SK-N-SH (cell line): ENCODE measurements around the gene MYMK. TPM values are rescaled to one million over a fixed set of nuclear protein-coding genes. Genes with fewer than 3 reads are reported as not detected.

Experiments used
- CTCF ChIA-PET: fragments of 300-600, 350-600 bp; formaldehyde crosslinking; extraction: SDS; loops from one replicate; lab custom pipeline; 2021; lab: Yijun Ruan, JAX
- POLR2A ChIA-PET: fragments of 350-600 bp; sonication (Branson Sonifier 250); formaldehyde crosslinking; extraction: SDS; loops from one replicate; lab custom pipeline; 2020; ENCODE audit warnings: antibody characterized with exemption, inconsistent platforms; lab: Yijun Ruan, JAX
- DNase-seq: peaks from one replicate; pipeline ENCODE4 v3.0.0; 2012
- H2AFZ ChIP-seq: fragments of 200-600 bp; sonication (generic); 2 replicates; pipeline ENCODE4 v1.8.1; 2016; ENCODE audit warnings: antibody characterized with exemption, mild to moderate bottlenecking, low read depth
- H3F3A ChIP-seq: fragments of 200-600 bp; sonication (generic); replicated peaks from 2 replicates; pipeline ENCODE3; 2016; ENCODE audit warnings: antibody characterized with exemption, mild to moderate bottlenecking; ENCODE audit not compliant: insufficient read depth
- H3K27ac ChIP-seq, 2 experiments: fragments of 200-500 bp in 1 of 2; fragments of 200-600 bp in 1 of 2; sonication (Bioruptor generic) in 1 of 2; sonication (generic), shearing (Covaris generic) in 1 of 2; 2 replicates each; pipeline versions ENCODE4 v1.5.1 to v1.6.1; 2014 to 2016; ENCODE audit warnings: low read depth in 2 of 2, inconsistent platforms in 1 of 2, low read length in 1 of 2, mild to moderate bottlenecking in 1 of 2, mixed read lengths in 1 of 2
- H3K27me3 ChIP-seq: fragments of 200-600 bp; sonication (generic), shearing (Covaris generic); 2 replicates; pipeline ENCODE4 v1.6.1; 2016; ENCODE audit warnings: mixed run types; ENCODE audit not compliant: insufficient read depth
- H3K36me3 ChIP-seq, 2 experiments: fragments of 200-500 bp in 1 of 2; fragments of 200-600 bp in 1 of 2; sonication (Bioruptor generic) in 1 of 2; sonication (generic) in 1 of 2; replicated peaks in 1 of 2; 2 replicates each; pipeline versions ENCODE3 to v1.5.1; 2014 to 2016; ENCODE audit warnings: low read length in 1 of 2, mild to moderate bottlenecking in 1 of 2; ENCODE audit not compliant: insufficient read depth in 2 of 2, control insufficient read depth in 1 of 2
- H3K4me1 ChIP-seq, 2 experiments: fragments of 200-500 bp in 1 of 2; fragments of 200-600 bp in 1 of 2; sonication (Bioruptor generic) in 1 of 2; sonication (generic), shearing (Covaris generic) in 1 of 2; 2 replicates each; pipeline versions ENCODE4 v1.5.1 to v1.6.1; 2014 to 2016; ENCODE audit warnings: low read depth in 1 of 2, low read length in 1 of 2, mixed run types in 1 of 2; ENCODE audit not compliant: insufficient read depth in 2 of 2, control insufficient read depth in 1 of 2
- H3K4me2 ChIP-seq: fragments of 200-600 bp; sonication (generic), shearing (Covaris generic); 2 replicates; pipeline ENCODE4 v1.6.1; 2017; ENCODE audit warnings: mixed run types
- H3K4me3 ChIP-seq, 2 experiments: fragments of 200-500 bp in 1 of 2; fragments of 200-600 bp in 1 of 2; sonication (Bioruptor generic) in 1 of 2; sonication (generic), shearing (Covaris generic) in 1 of 2; 2 replicates each; pipeline versions ENCODE4 v1.5.1 to v1.8.1; 2014 to 2016; ENCODE audit warnings: low read depth in 2 of 2, inconsistent platforms in 1 of 2, low read length in 1 of 2, mild to moderate bottlenecking in 1 of 2, mixed read lengths in 1 of 2, moderate library complexity in 1 of 2
- H3K79me2 ChIP-seq: fragments of 200-600 bp; sonication (generic); 2 replicates; pipeline ENCODE4 v1.8.1; 2017; ENCODE audit warnings: mild to moderate bottlenecking; ENCODE audit not compliant: insufficient read depth
- H3K9ac ChIP-seq: fragments of 200-600 bp; sonication (generic); 2 replicates; pipeline ENCODE4 v1.6.1; 2017; ENCODE audit warnings: mixed run types
- H3K9me2 ChIP-seq: fragments of 200-600 bp; sonication (generic); 2 replicates; pipeline ENCODE4 v1.6.1; 2017; ENCODE audit warnings: mixed run types
- H3K9me3 ChIP-seq: fragments of 200-600 bp; sonication (generic); 2 replicates; pipeline ENCODE4 v1.6.1; 2017; ENCODE audit warnings: mixed run types, mild to moderate bottlenecking, moderate library complexity
- H4K20me1 ChIP-seq: fragments of 200-600 bp; sonication (generic); 2 replicates; pipeline ENCODE4 v1.6.1; 2017; ENCODE audit warnings: mild to moderate bottlenecking, mixed run types; ENCODE audit not compliant: insufficient read depth
- CHD2 ChIP-seq: fragments of 150-350 bp; IDR thresholded peaks from 2 replicates; pipeline ENCODE4 v1.6.1; 2018; ENCODE audit warnings: low read length; ENCODE audit not compliant: partially characterized antibody
- EP300 ChIP-seq, 2 experiments: IDR thresholded peaks; 2 replicates each; pipeline versions ENCODE4 v1.4.0 to v1.6.1; 2012; ENCODE audit warnings: borderline replicate concordance in 1 of 2, low read depth in 1 of 2, low read length in 1 of 2
- EZH2phosphoT487 ChIP-seq: fragments of 200-600 bp; sonication (generic); IDR thresholded peaks from 2 replicates; pipeline ENCODE4 v1.6.1; 2017; ENCODE audit warnings: low read depth, mixed run types, mild to moderate bottlenecking, antibody characterized with exemption, moderate library complexity, borderline replicate concordance
- FOSL2 ChIP-seq: IDR thresholded peaks from 2 replicates; pipeline ENCODE4 v1.4.0; 2012; ENCODE audit warnings: low read depth, mild to moderate bottlenecking, moderate library complexity, borderline replicate concordance
- FOXJ3 ChIP-seq: sonication (generic); formaldehyde crosslinking; IDR thresholded peaks from 2 replicates; pipeline ENCODE4 v1.5.1; 2020; ENCODE audit warnings: mild to moderate bottlenecking, missing genetic modification reagents
- GABPA ChIP-seq: IDR thresholded peaks from 2 replicates; pipeline ENCODE4 v1.4.0; 2012; ENCODE audit warnings: low read depth, mild to moderate bottlenecking
- MEF2A ChIP-seq: IDR thresholded peaks from 2 replicates; pipeline ENCODE4 v1.4.0; 2012; ENCODE audit warnings: low read depth, borderline replicate concordance
- MXI1 ChIP-seq: IDR thresholded peaks from 2 replicates; pipeline ENCODE4 v1.6.1; 2012; ENCODE audit warnings: mild to moderate bottlenecking, low read depth, low read length, improper control_type of control experiment
- NFIC ChIP-seq: IDR thresholded peaks from 2 replicates; pipeline ENCODE4 v1.4.0; 2012; ENCODE audit warnings: borderline replicate concordance
- NRF1 ChIP-seq: IDR thresholded peaks from 2 replicates; pipeline ENCODE4 v1.6.1; 2012; ENCODE audit warnings: low read depth, mild to moderate bottlenecking, low read length
- POLR2AphosphoS5 ChIP-seq: IDR thresholded peaks from 2 replicates; pipeline ENCODE4 v1.6.1; 2012; ENCODE audit warnings: low read depth, low read length
- RAD21 ChIP-seq: IDR thresholded peaks from 2 replicates; pipeline ENCODE4 v1.6.1; 2012; ENCODE audit warnings: mild to moderate bottlenecking, low read length
- RCOR1 ChIP-seq: fragments of 150-350 bp; IDR thresholded peaks from 2 replicates; pipeline ENCODE4 v1.6.1; 2017; ENCODE audit warnings: antibody characterized with exemption, low read length
- RFX5 ChIP-seq: IDR thresholded peaks from 2 replicates; pipeline ENCODE4 v1.6.1; 2012; ENCODE audit warnings: mild to moderate bottlenecking, improper control_type of control experiment, low read length
- TCF12 ChIP-seq: IDR thresholded peaks from 2 replicates; pipeline ENCODE4 v1.4.0; 2012
- TEAD4 ChIP-seq: IDR thresholded peaks from 2 replicates; pipeline ENCODE4 v1.4.0; 2012; ENCODE audit warnings: mild to moderate bottlenecking, borderline replicate concordance; ENCODE audit not compliant: insufficient read depth
- USF1 ChIP-seq: IDR thresholded peaks from 2 replicates; pipeline ENCODE4 v1.4.0; 2012; ENCODE audit warnings: low read depth, borderline replicate concordance
- USF2 ChIP-seq: fragments of 150-350 bp; IDR thresholded peaks from 2 replicates; pipeline ENCODE4 v1.6.1; 2017; ENCODE audit warnings: antibody characterized with exemption, low read length, low read depth, borderline replicate concordance
- ZBTB33 ChIP-seq: IDR thresholded peaks from 2 replicates; pipeline ENCODE4 v1.4.0; 2012; ENCODE audit warnings: low read depth, borderline replicate concordance
- WGBS: methylation state at CpG from one replicate; pipeline ENCODE4 v1.1.6; 2017; ENCODE audit warnings: low lambda C conversion rate; 5-methylcytosine and 5-hydroxymethylcytosine counted together
- polyA plus RNA-seq, 3 experiments: library from polyadenylated mRNA; depleted of rRNA; stranded (reverse); fragments of >200 nt; gene quantifications; 2 replicates each; pipeline ENCODE4 v1.2.3, GENCODE V29; 2012
- TF ChIP-seq, protein P1 (sequence below): IDR thresholded peaks from 2 replicates; pipeline ENCODE4 v1.4.0; 2012; ENCODE audit warnings: low read depth

The MYMK gene
- polyA plus RNA-seq, 1 of the 3 experiments (the other 2 are of a cell fraction): not detected

- no peaks in the 10 kb centered on the region for H3K9me2 ChIP-seq
- no peaks in the 10 kb centered on the region for H3K9me3 ChIP-seq
- no peaks in the 10 kb centered on the region for H3K79me2 ChIP-seq
- peak overlapping the region in 1 of 2 experiments; percentile 3; a peak in 1 of 4 replicates for H3K27ac ChIP-seq
- H2AFZ ChIP-seq: no peak overlapping the region
- H4K20me1 ChIP-seq: no peaks in the 10 kb centered on the region
- no peaks in the 10 kb centered on the region for H3K27me3 ChIP-seq
- no peak overlapping the region for H3K4me2 ChIP-seq
- no peak overlapping the region for H3K9ac ChIP-seq
- no peaks in the 10 kb centered on the region for H3K36me3 ChIP-seq
- no peak for DNase-seq
- peaks cover 16 to 40% of the 10 kb centered on the region in 2 experiments for H3K4me1 ChIP-seq
- peaks cover 9% of the 10 kb centered on the region for H3F3A ChIP-seq
- ChIA-PET POLR2A (interaction anchor here (0.6 kb wide), 1 partner anchor 20 kb away, joined by 3 read pairs; the partner anchor contains the start of gene ADAMTSL2), CTCF (interaction anchor here (0.6 to 1.5 kb wide), 5 partner anchors 18 to 75 kb away, joined by 3 to 4 read pairs (median 3); no protein-coding TSS in a partner anchor)
- WGBS: 77% methylated on average over 13 of the region's 31 CpGs
- TF ChIP-seq ZBTB33: no peak
- TF ChIP-seq EP300 (IDR thresholded peaks at IDR 0.05; ENCODE audit: borderline replicate concordance in 1 of 2, low read depth in 1 of 2, low read length in 1 of 2): no peak
- no peak for TF ChIP-seq NRF1
- TF ChIP-seq FOSL2: no peak
- TF ChIP-seq, protein P1, sequence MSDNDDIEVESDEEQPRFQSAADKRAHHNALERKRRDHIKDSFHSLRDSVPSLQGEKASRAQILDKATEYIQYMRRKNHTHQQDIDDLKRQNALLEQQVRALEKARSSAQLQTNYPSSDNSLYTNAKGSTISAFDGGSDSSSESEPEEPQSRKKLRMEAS: no peak
- no peak for TF ChIP-seq RFX5
- TF ChIP-seq RAD21: no peak
- TF ChIP-seq USF1: no peak
- TF ChIP-seq MXI1: no peak
- TF ChIP-seq RCOR1: no peak
- TF ChIP-seq CHD2: no peak
- no peak for TF ChIP-seq TEAD4
- no peak for TF ChIP-seq GABPA
- TF ChIP-seq USF2: no peak
- no peak for TF ChIP-seq EZH2phosphoT487
- no peak for TF ChIP-seq NFIC
- TF ChIP-seq POLR2AphosphoS5: no peak
- TF ChIP-seq FOXJ3 (CRISPR knock-in tag): no peak
- no peak for TF ChIP-seq MEF2A
- no peak for TF ChIP-seq TCF12
- no peak overlapping the region for H3K4me3 ChIP-seq
Measured at GRCh38 chr9:133553973-133554713, 29.4 kb upstream of the MYMK start.
